ENCODE data around the gene TMED6.

TMED6 gene

DNA sequence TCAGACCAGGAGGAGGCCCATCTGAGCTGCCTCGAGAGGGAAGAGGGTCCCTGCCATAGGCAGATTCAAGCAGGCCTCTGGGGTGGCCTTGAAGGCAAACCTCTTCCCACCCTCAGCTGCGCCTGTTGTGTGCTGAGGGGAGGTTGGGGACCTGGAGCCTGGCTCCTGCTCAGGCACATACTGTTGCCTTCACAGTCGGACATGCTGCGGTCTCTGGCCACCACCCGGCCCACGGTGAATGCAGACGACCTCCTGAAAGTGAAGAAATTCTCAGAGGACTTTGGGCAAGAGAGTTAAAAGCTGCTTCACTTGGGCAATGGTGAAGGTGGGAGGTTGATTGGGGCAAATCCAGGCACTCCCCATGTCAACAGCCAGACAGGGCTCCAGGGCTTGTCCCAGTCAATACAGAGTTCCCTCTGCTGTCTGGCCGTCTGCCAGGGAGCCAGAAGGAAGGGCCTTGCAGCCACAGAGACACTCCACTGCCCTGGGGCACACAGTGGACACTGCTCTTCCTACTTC, 27.5 kb downstream of the TMED6 start:
- no peak for DNase-seq (ENCODE audit: low read depth)

DNA sequence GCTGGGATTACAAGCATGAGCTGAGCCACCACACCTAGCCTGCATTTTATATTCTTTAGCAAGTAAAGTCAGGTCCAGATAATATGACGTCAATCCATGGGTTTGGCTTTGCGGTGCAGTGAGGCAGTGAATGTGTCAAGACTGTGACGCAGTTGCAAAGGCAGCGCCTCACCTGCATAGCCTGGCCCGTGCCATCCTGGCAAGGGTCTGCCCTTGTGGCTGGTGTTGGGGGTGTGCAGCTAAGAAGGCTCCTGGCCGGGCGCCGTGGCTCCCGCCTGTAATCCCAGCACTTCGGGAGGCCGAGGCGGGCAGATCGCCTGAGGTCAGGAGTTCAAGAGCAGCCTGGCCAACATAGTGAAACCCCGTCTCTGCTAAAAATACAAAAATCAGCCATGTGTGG, 28.2 kb downstream of the TMED6 start:
- no peak for DNase-seq (ENCODE audit: low read depth)

GRCh38 chr16:69322343-69322742, 29.2 kb downstream of the TMED6 start:
- no peak for DNase-seq (ENCODE audit: low read depth)

DNA sequence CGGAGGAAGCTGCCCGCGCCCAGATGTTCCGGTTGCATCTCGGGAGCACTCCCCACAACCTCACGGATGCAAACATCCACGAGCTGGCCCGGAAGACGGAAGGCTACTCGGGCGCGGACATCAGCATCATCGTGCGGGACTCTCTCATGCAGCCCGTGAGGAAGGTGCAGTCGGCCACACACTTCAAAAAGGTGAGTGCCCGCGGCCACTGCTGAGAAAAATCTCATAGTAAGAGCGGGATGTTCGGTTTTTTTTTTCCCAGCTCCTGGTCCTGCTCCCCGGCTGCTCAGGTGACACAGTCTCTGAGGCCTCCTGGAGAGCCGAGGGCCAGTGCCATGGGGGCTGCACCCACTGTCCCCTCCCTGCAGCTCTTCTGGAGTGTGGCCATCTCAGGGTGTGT, 30.5 kb downstream of the TMED6 start:
- no peak for DNase-seq (ENCODE audit: low read depth)

DNA sequence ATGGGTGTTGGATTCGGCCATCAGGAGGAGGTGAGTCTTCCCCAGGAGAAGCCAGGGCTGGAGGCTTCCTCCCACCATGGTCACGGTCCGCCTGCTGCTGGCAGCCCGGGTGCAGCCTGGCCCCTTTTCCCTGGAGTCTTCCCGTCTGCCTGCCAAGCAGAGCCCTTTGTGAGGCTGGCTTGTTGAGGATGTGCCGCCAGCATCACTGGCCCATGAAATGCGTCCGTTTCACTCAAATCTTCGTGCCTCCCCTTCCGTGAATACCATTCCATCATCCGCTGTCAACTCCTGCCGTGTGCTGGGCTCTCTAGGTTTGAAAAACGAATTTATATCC, 30.9 kb downstream of the TMED6 start:
- DNase-seq (ENCODE audit: low read depth), result no peak

- no peak for DNase-seq (ENCODE audit: low read depth)
Measured at GRCh38 chr16:69319826-69320739, 31.5 kb downstream of the TMED6 start.

GRCh38 chr16:69319381-69319780, 32.2 kb downstream of the TMED6 start:
- no peak for DNase-seq (ENCODE audit: low read depth)

DNA sequence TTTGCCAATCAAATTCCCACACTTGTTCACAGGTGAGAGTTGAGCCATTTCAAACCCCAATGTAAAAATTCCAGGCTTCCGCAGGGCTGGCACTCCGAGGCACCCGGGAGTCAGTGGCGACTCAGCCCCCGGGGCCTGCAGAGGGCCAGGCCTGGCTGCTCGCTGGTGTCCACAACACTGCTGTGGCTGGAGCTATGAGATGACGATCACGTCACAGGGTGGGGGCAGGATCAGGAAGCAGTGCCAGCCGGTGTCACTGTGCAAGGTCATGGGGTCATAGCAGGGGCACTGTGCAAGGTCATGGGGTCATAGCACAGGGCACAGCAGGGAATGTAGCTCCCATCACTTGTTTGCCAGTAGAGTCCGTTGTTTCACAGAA, 32.7 kb downstream of the TMED6 start:
- no peak for DNase-seq (ENCODE audit: low read depth)

GRCh38 chr16:69318177-69318910, 33.2 kb downstream of the TMED6 start:
- no peak for DNase-seq (ENCODE audit: low read depth)

DNA sequence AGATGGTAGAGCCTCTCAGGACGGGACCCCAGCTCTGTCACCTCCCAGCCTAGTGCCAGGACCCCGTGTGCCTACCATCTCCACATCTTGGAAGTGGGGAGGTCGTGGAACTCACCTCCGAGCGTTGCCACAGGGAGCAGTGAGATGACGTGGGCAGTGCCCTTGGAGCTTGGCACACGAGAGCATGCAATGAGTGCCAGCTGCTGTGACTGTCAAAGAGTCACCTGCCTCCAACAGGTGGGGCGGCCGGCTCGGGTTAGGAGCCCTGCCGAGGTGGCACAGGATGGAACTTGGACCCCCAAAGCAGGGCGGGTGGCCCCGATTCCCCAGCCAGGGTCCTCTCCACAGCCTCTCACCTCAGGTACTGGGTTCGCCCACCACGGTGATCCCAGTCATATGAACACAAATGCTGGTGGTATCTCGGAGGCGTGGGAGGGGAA, 35.0 kb downstream of the TMED6 start:
- DNase-seq (ENCODE audit: low read depth), result no peak

DNA sequence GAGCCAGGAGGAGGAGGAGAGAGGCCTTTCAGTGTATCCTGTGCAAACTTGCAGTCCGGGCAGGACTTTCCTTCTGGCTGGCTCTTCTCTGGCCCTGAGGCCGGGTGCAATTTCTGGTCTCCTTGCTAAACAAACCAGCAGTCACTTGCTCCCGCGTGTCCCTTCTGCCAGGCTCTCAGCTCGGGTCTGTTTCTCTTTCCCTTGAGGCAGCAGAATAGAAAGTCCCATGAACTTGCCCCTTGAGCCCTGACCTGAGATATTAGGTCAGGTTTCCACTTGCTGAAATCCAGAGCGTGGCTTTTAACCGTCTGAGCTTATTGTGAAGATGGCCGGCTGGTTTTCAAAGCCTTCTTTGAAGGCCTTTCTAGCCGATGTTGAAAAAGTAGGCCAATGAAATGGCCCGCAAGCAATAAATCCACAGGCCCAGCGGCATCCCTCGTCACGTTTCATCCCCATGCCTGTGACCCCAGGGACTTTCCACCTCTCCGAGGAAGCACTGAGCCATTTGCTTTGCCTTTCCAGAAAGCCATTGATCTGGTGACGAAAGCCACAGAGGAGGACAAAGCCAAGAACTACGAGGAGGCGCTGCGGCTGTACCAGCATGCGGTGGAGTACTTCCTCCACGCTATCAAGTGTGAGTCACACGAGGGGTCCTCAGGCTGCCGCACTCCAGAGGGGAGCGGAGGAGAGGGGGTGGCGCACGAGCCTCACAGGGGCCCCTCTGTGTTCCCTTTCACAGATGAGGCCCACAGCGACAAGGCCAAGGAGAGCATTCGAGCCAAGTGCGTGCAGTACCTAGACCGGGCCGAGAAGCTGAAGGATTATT, 35.9 kb downstream of the TMED6 start:
- DNase-seq (ENCODE audit: low read depth), result no peak

- DNase-seq (ENCODE audit: low read depth), result no peak
Measured at GRCh38 chr16:69314534-69314933, 37.1 kb downstream of the TMED6 start.

DNA sequence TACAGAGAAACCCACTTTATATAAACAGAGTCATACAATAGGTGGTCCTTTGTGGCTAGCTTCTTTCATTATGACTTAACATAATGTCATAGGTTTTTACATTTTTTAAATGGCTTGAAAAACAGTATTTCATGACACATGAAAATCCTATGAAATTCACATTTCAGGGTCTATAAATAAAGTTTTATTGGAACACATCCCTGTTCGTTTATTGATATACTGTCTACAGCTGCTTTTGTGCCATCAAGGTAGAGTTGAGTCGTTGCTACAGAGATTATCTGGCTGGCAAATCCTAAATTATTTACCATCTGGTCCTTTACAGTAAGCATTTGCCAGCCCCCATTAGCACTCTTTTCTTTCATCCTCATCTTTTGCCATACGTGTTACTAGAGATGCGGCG, 38.1 kb downstream of the TMED6 start:
- no peak for DNase-seq (ENCODE audit: low read depth)

DNA sequence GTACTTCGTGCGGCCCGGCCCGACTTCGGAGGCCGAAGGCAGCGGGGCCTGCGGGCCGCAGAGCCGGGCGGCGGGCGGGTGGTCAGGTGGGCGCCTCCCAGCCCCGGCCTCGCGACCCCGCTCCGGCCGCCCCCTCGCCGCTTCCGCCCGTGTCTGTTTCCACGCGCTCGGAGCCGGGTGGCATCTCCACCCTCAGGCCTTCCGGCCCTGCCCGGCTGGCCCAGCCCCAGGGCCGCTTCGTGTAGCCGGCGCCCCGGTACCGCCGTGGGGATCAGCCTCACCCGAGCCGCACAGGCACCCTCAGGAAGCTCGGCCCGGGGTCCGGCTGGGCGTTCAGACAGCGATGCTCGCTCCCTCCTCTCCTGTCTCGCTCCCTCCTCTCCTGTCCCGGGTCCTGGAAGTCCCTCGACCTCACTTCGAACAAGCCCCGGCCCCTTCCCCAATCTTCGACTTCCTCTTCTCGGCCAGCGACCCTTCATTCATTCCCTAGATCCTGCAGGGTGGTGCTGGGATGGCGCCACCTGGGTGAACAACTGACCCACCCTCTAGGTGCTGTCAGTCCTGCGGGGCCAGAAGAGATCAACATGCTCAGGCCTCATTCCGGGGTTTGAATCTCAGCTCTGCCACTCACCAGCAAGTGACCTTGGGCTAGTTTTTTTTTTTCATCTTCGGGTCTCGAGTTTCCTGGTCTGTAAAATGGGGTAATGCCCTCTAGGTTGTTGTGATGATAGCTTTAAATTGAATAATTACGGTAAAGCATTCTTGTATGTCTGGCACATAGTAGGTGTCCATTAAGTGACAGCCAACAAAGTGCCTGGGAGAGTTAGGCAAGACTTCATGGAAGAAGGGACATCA, 39.8 kb downstream of the TMED6 start:
- DNase-seq (ENCODE audit: low read depth), result peak; percentile 31

DNA sequence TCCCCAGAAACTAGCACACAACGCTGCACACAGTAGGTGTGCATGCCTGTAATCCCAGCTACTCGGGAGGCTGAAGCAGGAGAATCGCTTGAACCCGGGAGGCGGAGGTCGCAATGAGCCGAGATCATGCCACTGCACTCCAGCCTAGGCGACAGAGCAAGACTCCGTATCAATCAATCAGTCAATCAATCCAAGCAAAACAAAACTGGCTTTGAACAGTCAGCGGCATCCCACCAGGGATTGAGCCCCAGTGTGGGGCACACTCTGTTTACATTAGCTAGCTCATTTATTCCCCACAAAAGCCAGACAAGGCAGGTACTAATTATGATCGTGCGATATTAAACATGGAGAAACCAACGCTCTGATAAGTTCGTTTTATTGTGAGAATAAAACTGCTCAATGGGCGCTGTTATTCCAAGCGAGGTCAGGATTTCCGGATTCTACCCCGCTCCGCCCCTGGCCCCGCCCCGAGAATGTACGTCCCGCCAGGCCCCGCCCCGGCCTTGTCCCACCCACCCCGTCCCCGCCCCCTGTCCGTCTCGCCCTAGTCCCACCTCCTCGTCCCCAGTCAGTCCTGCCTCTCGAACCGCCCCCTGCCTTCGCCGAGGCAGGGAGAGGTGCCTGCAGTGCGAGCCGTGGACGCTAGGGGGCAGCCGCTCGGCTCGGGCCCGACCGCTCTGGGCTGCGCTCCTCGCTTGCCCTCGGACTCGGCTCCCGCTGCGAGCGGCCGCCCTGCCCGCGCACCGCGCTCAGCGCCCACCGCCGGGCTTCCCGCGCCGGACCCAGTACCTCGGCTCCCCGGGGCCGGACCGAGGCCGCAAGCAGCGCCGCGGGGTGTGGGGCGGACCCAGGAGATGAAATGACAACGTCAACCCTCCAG, 40.7 kb downstream of the TMED6 start, which contains the start of gene VPS4A:
Gene VPS4A (plus strand): TSS at position 698 of the 880 bp plus-strand sequence. CDS start 162 bp downstream, at position 860.
- peak; percentile 88 for DNase-seq (ENCODE audit: low read depth)

- no peak for DNase-seq (ENCODE audit: low read depth)
Measured at GRCh38 chr16:69309316-69309715, 42.3 kb downstream of the TMED6 start.

DNA sequence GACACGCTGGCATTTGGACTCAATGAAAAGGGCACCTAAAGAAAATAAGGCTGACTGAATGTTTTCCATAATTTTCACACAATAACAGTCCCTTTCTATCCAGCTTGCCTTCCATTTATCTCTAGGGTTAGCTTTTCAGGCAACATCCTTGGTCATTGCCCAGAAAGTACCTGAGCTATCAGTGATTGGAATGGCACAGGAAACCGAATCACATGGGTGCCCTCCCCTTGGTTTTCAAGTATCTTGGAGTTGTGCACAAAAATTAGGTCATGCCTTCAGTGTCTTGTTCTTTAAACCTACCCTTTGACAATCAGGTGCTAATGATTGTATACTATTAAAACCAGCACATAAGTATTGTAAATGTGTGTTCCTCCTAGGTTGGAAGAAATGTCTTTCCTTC, 43.7 kb downstream of the TMED6 start:
- no peak for DNase-seq (ENCODE audit: low read depth)

DNA sequence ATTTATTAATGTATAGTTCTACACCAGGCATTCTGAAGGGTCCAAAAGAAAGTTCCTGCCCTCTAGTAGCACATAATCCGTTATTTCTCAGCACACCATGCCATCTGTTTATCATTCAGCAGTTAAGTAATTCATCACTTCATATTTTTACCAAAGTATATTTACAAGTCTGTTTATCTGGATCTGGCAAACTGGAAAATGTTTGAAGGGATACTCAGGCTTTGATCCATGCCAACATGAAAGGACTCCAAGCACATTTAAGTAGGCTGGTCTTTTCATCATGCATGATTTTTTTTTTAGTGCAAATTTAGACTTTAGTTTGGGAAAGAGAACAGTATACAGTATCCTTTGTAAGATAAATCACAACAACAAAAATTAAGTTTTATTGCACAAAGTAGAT, 44.5 kb downstream of the TMED6 start:
- no peak for DNase-seq (ENCODE audit: low read depth)

- no peak for DNase-seq (ENCODE audit: low read depth)
Measured at GRCh38 chr16:69306031-69306430, 45.6 kb downstream of the TMED6 start.

DNA sequence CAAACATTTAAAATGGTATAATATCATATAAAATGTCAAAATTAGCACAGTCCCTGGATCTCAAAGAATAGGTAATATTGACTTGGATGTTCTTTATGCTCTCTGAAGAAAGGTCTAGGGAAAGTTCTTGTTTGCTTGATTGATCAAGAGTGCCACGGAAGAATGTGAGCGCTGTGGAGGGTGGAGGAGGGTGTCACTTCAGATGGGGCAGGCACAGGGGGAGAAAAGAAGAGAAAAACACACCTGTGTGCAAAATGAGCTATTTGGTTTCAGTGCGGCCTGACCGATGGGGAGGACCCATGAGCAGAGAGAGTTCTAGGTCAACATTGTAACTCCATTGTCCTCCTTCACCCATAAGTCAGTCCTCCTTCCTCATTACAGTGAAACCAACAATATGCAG, 49.3 kb downstream of the TMED6 start:
- DNase-seq (ENCODE audit: low read depth), result no peak
